Measurements from ENCODE around the gene NDUFS1. TPM values are rescaled to one million over a fixed set of nuclear protein-coding genes. Genes with fewer than 3 reads are reported as not detected.
"Not testable (repeated sequence)": the region's sequence is repeated elsewhere in the genome, so short reads cannot be mapped to it uniquely, and the experiment has no call there.

The NDUFS1 gene
- total and polyA plus RNA-seq, 9 of the 15 experiments (the other 6 are each of a cell fraction or from before 2014, with no cell fraction given): 75.0 to 130 (median 91.5) TPM

GRCh38 chr2:206173147-206173546, 13.9 kb upstream of the NDUFS1 start:
- no peak overlapping the region for H3K9ac ChIP-seq (ENCODE audit: insufficient read depth in 1 of 2, low read depth in 2 of 2, low read length in 2 of 2)
- ChIA-PET CTCF (ENCODE audit: low intra/inter-chr PET ratio) (no interaction called here), POLR2A (no interaction called here)
- H3K27ac ChIP-seq (ENCODE audit: extremely low read depth, low read depth, low read length): no peak overlapping the region
- H3K9me1 ChIP-seq (ENCODE audit: control insufficient read depth, insufficient read depth, low read length): no peaks in the 10 kb centered on the region
- H3K4me3 ChIP-seq: no peak overlapping the region
- H4K20me1 ChIP-seq (replicated peaks; ENCODE audit: control insufficient read depth, insufficient read depth, low read length): no peaks in the 10 kb centered on the region
- H3K36me3 ChIP-seq (ENCODE audit: control insufficient read depth, insufficient read depth, low read length): no peaks in the 10 kb centered on the region
- no peak overlapping the region for H3K4me2 ChIP-seq (ENCODE audit: insufficient read depth, low read length)
- TF ChIP-seq ZNF133 (CRISPR knock-in tag; IDR thresholded peaks at IDR 0.05) (no peak), POLR2H (tag; IDR thresholded peaks at IDR 0.05; ENCODE audit: low read depth) (no peak), FOXA1 (IDR thresholded peaks at IDR 0.05; ENCODE audit: borderline replicate concordance) (no peak), ZNF707 (CRISPR knock-in tag; conservative IDR thresholded peaks at IDR 0.05) (no peak), PTBP1 (IDR thresholded peaks at IDR 0.05; ENCODE audit: low read depth, low read length) (no peak), ESRRB (CRISPR knock-in tag; IDR thresholded peaks at IDR 0.05; ENCODE audit: borderline replicate concordance) (no peak), ZSCAN29 (IDR thresholded peaks at IDR 0.05) (no peak), CREB1 (IDR thresholded peaks at IDR 0.05) (no peak), CREB1 (CRISPR knock-in tag; IDR thresholded peaks at IDR 0.05) (no peak), JUND (IDR thresholded peaks at IDR 0.05; ENCODE audit: borderline replicate concordance, low read depth, low read length) (no peak), JUND (tag; IDR thresholded peaks at IDR 0.05; ENCODE audit: borderline replicate concordance, low read depth, low read length) (no peak), ZNF592 (IDR thresholded peaks at IDR 0.05) (no peak), DMBX1 (CRISPR knock-in tag; IDR thresholded peaks at IDR 0.05; ENCODE audit: borderline replicate concordance) (no peak)
- FAIRE-seq (no peak), ATAC-seq (no peak), DNase-seq (ENCODE audit: extremely low read depth in 1 of 4, low spot score in 3 of 4) (no peak)
- H3K79me2 ChIP-seq (ENCODE audit: control insufficient read depth, insufficient read depth, low read length): no peaks in the 10 kb centered on the region
- no peaks in the 10 kb centered on the region for H3K9me3 ChIP-seq (replicated peaks; ENCODE audit: control insufficient read depth, insufficient read depth, low read depth, low read length)
- no peak overlapping the region for H2AFZ ChIP-seq (ENCODE audit: low read depth, low read length)
- no TSS peak for BruUV-seq (replicated peaks)
- no peaks in the 10 kb centered on the region for H3K4me1 ChIP-seq (replicated peaks in 1 of 2; ENCODE audit: control insufficient read depth in 2 of 2, insufficient read depth in 2 of 2, low read length in 2 of 2)
- WGBS (ENCODE audit: insufficient coverage, low coverage, missing lambda C conversion rate): 47% methylated on average over 3 of the region's 4 CpGs
- intact Hi-C loops (cut with micrococcal nuclease) (no loop called here), in situ Hi-C loops (cut with MboI) (no loop called here)
- peaks cover 2 to 9% of the 10 kb centered on the region in 2 experiments; a peak in 2 of 5 replicates for H3K27me3 ChIP-seq (ENCODE audit: control insufficient read depth in 2 of 2, insufficient read depth in 2 of 2, low read length in 2 of 2)

DNA sequence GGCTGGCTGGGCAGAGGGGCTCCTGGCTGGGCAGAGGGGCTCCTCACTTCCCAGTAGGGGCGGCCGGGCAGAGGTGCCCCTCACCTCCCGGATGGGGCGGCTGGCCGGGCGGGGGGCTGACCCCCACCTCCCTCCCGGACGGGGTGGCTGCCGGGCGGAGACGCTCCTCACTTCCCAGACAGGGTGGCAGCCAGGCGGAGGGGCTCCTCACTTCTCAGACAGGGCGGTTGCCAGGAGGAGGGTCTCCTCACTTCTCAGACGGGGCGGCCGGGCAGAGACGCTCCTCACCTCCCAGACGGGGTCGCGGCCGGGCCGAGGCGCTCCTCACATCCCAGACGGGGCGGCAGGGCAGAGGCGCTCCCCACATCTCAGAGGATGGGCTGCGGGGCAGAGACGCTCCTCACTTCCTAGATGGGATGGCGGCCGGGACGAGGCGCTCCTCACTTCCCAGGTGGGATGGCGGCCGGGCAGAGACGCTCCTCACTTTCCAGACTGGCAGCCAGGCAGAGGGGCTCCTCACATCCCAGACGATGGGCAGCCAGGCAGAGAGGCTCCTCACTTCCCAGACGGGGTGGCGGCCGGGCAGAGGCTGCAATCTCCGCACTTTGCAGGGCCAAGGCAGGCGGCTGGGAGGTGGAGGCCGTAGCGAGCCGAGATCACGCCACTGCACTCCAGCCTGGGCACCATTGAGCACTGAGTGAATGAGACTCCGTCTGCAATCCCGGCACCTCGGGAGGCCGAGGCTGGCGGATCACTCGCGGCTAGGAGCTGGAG, 12.6 kb upstream of the NDUFS1 start:
- H3K79me2 ChIP-seq (ENCODE audit: control insufficient read depth, insufficient read depth, low read length); H3K9ac ChIP-seq (ENCODE audit: insufficient read depth in 1 of 2, low read depth in 2 of 2, low read length in 2 of 2); POLR2A ChIA-PET; H3K9me1 ChIP-seq (ENCODE audit: control insufficient read depth, insufficient read depth, low read length); H3K9me3 ChIP-seq (replicated peaks; ENCODE audit: control insufficient read depth, insufficient read depth, low read depth, low read length); BruUV-seq (replicated peaks); H3K4me2 ChIP-seq (ENCODE audit: insufficient read depth, low read length); CTCF ChIA-PET (ENCODE audit: low intra/inter-chr PET ratio); ATAC-seq; H2AFZ ChIP-seq (ENCODE audit: low read depth, low read length); H3K27me3 ChIP-seq (ENCODE audit: control insufficient read depth in 2 of 2, insufficient read depth in 2 of 2, low read length in 2 of 2); H3K36me3 ChIP-seq (ENCODE audit: control insufficient read depth, insufficient read depth, low read length); DNase-seq (ENCODE audit: extremely low read depth in 1 of 4, low spot score in 3 of 4); FAIRE-seq; H3K27ac ChIP-seq (ENCODE audit: extremely low read depth, low read depth, low read length); H3K4me1 ChIP-seq (replicated peaks in 1 of 2; ENCODE audit: control insufficient read depth in 2 of 2, insufficient read depth in 2 of 2, low read length in 2 of 2); H3K4me3 ChIP-seq; H4K20me1 ChIP-seq (replicated peaks; ENCODE audit: control insufficient read depth, insufficient read depth, low read length); intact Hi-C loops (cut with micrococcal nuclease); in situ Hi-C loops (cut with MboI): not testable (repeated sequence)
- 7% methylated on average over 6 of the region's 52 CpGs for WGBS (ENCODE audit: insufficient coverage, low coverage, missing lambda C conversion rate)

All from K562 (cell line).